Suprapubic skin (tissue), 4 donors: ENCODE results near the gene CLEC18A.

Source experiments
- CTCF ChIP-seq, 2 donors: fragments of 200-600 bp in 1 of 2; fragments of 450-650 bp in 1 of 2; sonication (generic) in 1 of 2; IDR thresholded peaks; one replicate each; pipeline ENCODE4 v1.5.1; 2016 to 2019; ENCODE audit warnings: antibody characterized with exemption in 2 of 2, mild to moderate bottlenecking in 1 of 2, moderate library complexity in 1 of 2
- POLR2A ChIP-seq, 2 donors: fragments of 450-650 bp; IDR thresholded peaks; one replicate each; pipeline ENCODE4 v1.6.1; 2017; ENCODE audit warnings: antibody characterized with exemption in 2 of 2, mild to moderate bottlenecking in 2 of 2, moderate library complexity in 2 of 2
- POLR2AphosphoS5 ChIP-seq, 3 donors: sonication (generic); formaldehyde crosslinking; IDR thresholded peaks; one replicate each; pipeline ENCODE4 v1.6.1; 2017; ENCODE audit warnings: antibody characterized with exemption in 3 of 3

DNA sequence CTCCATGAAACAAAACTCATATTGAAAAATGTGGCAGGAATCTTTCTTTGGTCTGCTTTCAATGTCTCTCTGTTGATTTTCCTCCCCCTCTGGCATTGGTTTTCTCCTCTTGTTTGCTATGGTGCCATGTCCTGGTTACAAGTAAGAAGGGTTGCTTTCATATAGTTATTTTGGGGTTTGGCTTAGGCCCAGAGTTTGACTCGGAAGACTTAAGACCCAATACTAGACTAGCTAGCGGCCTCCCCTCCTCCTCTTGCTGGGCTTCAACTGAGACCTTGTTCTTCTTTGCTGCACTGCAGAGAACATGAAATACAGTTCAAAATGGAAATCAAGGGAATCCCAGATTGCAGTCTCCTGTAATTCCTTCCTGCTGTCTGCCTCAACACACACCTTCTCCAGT is 30.0 kb upstream of the CLEC18A start:
- no peak for TF ChIP-seq CTCF (IDR thresholded peaks at IDR 0.05)
- TF ChIP-seq POLR2A (IDR thresholded peaks at IDR 0.05) = no peak
- TF ChIP-seq POLR2AphosphoS5 (IDR thresholded peaks at IDR 0.05) = peak in 1 of 3 donors; percentile 32
